Stimulated activated CD4-positive, alpha-beta T cell treated with anti-CD3 and anti-CD28 coated beads, Interleukin-1b, Interleukin-23, amount 100 ng/mL, for 1 hour (primary cell): ENCODE results near the gene CCDC85B.
A peak's percentile ranks its signal among the peaks of the same experiment; 100 is the strongest.

Experiments
- DNase-seq, 2 donors: peaks; one replicate each; pipeline ENCODE4 v3.0.0-alpha.2; 2020; ENCODE audit warnings: low read depth in 2 of 2

CCDC85B gene

DNA sequence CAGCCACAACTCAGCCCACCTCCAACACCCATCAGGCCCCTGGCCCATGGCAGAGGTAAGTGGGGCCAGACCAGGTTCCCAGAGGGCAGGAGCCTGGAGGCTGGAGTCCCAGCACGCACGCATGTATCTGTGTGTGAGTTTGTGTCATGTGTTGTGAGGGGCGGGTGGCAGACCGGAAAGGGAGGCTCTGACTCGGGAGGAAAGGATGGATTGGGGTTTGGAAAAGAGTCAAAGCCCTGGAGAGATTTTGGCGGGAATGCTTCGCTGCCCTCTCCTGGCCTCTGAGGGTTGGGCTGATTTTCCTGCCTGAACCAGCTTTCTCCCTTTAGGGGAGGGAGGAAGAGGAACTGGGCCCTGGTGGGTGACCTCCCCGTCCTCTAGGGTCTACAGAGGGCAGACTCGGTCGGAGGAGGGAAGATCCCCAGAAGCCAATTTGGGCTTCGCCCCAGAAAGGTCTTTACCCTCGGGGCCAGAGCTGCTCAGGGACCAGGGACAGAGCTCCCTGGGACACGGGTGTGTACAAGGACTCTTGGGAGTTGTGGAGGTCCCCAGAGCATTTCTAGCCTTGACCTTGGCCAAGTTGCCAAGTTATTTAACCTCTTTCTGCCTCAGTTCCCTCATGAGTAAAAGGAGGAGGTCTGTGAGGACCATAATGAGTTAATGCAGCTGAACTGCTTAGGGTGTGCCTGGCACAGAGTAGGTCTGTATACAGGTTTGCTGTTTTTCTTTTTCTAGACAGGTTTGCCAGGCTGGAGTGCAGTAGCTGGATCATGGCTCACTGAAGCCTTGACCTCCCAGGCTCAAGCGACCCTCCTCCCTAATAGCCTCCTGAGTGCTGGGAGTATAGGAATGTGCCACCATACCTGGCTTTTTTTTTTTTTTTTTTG lies 21.5 kb downstream of the CCDC85B start:
- no peak for DNase-seq

DNA sequence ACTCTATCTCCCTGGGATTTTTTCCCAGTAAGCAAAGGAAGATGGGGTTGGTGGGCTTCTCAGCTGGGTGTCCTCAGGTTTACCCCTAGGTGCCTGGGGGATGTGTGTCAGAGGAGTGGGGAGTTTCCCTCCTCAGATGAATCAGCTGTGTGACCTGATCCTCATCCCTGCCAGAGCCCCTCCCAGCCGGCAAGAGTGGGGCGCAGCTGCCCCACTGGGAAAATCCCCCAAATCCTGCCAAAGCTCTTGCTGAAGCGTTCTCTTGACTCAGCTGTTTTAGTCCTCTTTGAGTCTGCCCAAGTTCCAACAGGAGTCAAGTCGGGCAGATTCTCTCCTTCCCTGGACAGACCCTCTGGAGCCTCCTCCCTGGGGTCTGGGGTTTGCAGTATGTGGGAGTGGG lies 22.4 kb downstream of the CCDC85B start:
- DNase-seq: no peak

DNA sequence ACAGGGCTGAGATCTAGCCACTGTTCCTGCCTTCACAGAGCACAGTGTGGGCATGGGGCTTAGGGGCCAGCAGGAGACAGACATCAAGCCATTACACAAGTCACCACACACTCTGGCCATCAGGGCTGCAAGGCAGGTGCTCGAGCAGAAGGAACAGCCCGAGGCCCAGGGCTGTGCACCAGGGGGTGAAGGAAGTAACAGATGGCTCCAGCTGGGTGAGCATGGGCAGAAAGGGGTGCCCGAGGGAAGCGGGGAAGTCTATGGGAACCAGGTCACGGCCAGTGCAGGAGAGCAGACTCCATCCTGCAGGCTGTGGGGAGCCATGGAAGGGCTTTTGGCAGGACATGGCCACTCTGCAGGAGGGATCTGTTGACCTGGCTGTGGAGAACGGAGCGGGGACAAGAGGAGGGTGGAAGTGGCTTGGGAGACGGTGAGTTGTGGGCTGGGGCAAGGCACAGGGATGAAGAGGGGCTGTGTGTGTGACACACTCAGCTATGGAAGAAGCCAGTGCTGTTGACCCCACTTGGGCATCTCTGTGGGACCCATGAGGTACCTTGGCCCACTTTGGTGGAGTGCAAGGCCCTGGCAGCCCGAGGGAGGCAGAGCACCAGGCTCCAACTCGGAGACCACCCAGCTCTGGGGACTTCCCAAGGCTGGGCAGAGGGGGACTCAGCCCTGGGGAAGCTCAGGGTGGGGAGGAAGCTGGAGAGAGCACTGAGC lies 24.8 kb downstream of the CCDC85B start:
- DNase-seq: no peak

DNA sequence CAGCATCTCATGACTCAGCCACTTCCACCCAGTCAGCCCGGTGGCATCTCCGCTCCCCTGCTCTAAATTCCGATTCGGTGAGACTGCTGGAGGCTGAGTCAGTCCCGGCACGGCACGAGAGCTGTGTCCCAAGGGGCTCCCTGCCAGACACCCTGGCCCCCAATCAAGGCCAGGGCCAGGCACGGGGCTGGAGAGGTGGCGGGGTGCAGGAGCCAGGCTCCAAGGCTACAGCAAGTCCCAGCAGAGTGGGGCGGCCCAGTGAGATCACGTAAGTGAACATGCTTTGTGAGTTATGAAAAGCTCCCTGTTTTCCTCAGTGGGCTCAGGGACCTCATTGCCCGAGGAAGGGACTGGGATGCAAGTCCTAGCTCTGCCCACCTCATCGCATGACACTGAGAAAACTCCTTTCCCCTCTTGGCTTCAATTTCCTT lies 25.4 kb downstream of the CCDC85B start:
- DNase-seq: no peak

DNA sequence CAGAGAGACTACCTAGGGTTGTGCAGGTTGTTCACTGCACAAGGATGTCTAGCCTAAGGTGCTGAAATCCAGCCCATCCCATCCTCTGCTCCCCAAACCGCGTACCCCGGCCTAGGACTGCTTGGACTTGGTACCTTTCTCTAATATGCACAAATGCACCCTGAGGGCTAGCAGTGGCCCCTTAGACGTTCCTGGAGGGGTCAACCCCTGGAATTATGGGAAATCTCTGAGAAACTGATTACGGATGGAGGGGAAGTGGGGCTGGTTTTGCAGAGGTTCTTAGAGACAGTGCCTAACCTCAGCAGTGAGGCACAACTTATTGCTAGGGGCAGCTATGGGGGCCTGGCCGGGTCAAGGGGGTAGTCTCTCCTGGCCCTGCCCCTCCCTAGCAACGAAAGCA lies 25.9 kb downstream of the CCDC85B start:
- no peak for DNase-seq

DNA sequence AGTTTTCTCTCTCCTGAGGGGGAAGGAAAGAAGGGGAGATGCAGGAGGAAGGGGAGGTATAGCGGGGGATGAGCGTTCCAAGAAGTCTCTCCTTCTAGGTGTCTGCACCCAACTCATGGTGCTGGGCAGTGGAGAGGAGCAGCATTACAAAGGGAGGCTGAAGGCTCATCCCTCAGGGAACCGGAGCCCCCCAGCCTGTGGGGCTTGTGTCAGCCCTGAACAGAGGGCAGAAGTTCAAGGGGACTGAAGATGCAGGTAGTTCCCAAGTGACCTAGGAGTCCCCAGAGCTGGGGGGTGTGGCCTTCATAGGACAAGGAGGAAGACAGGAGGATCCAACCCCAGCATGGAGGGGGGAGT lies 26.6 kb downstream of the CCDC85B start:
- no peak for DNase-seq

DNA sequence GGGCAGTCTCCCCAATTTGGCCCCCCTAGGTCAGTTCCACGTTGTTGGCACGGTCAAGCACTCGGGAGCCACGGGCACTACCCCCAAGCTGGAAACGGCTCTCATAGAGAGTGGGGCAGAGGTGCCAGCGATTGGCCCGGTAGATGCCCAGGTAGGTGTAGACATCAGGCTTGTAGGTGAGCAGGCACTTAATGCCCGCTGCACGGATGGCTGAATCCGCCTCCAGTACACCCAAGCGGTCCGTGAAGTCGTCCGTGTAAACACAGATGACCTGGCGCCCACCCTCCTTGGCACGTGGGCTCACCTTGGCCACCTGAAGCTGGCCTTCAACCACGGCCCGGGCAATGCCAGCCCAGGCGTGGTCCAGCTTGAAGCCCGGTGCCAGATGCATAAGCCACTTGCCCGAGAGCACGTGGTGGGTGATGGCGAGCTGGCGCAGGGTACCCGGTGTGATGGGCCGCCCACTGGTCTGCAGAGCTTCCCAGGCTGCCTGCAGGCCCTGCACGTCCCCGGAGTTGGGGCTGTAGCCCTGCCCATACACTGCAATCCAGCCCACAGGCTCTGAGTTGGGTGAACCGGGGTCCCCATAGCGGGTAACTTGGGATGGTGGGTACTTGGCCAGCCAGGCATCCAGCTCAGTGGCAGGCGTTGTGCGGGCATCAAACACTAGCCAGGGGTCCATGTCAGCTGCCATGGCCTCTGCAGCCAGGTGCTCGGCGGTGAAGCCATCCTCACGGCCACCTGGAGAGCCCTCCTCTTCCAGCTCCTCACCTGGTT lies 27.1 kb downstream of the CCDC85B start:
- no peak for DNase-seq

DNA sequence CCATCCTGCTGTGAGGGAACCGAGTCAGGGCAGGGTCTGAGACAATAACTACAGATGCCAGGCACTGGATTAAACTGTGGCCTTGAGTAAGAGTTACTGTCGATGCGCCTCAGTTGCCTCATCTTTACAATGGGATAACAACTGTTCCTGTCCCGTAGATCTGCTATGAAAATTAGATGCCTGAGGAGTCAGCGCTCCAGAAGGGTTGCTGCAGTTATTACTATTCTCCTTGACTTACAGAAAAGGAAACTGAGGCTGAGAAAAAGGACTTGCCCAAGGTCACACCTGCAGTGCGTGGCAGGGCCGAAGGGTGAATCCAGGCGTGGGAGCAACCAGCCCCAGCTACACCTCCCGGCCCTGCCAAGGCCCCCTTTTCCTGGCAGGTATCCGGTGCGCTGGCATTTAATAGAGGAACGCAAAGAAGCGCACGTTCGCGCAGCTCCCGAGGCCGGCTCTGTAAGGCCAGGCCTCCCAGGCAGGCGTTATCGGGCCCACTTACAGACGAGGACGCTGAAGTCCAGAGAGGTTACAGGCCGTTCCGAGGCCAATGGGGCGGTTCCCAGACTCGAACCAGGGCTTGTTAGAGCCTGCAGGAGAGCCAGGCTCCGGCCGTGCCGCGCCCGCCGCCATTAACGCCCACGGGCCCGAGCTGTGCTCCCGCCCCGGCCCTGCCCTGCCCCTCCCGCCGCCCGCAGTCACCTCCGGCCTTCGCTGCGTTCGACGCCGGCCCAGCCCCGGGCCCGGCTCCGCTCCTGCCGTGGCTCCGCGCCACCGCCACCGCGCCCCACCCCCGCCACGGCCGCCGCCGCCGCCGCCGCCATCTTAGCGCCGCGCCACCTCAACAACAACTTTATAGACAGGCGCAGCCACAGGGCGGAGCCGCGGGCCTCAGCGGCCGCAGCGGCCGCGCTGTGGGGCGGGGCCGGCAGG lies 28.0 kb downstream of the CCDC85B start, which contains the start of gene C11orf68:
Gene C11orf68 (minus strand): TSS at position 852 of the 930 bp plus-strand sequence. CDS start 31 bp downstream, at position 821.
- peak in 1 of 2 donors; percentile 29 for DNase-seq

DNA sequence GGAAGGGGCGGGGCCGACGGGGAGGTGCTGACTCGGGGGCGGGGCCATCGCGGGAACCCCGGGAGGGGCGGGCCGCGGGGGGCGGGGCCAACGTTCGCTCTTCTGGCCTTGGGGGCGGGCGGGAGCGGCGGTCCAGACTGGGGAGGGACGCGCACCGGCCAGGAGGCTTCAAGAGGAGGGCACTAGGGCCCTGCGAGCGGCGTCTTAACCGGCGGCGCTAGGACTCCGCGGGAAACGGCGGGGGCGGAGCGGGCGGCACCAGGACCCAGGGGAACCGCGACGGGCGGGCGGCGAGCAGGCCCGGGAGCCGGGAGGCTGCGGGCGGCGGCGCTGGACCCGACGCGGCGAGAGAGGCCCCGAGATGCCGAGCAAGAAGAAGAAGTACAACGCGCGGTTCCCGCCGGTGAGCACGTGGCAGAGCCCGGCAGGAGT lies 28.7 kb downstream of the CCDC85B start, which contains the start of gene DRAP1:
Gene DRAP1 (plus strand): TSS at position 286 of the 432 bp plus-strand sequence. CDS start 76 bp downstream, at position 362.
- DNase-seq: peak; percentile 99

DNA sequence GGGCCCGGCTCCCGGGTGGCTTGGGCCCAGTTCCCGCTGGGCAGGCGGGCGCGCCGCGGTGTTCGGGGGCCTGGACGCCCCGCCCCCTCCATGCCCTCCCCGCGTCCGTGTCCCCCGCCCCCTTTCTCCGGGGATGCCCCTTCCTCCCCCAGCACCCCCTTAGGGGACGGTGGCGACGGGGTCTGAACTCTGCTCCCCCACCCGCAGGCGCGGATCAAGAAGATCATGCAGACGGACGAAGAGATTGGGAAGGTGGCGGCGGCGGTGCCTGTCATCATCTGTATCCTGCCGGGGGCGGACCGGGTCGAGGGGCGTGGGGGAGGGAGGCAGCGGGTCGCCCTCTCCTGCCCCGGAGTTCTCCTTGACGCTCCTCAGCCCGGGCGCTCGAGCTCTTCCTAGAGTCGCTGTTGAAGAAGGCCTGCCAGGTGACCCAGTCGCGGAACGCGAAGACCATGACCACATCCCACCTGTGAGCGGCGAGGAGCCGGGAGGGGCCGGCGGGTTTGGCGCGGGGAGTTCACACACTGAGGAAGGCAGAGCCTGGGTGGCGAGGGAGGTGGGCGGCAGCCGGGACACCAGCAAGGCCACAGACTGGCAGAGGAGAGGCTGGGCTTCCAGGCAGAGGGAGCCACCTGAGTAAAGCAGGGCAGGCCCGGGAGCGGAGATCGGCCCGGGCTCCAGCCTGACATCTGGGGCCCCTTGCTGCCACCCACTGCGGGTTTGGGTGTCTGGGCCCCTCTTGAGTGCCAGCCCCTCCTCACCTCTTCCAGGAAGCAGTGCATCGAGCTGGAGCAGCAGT lies 29.3 kb downstream of the CCDC85B start:
- DNase-seq: no peak

DNA sequence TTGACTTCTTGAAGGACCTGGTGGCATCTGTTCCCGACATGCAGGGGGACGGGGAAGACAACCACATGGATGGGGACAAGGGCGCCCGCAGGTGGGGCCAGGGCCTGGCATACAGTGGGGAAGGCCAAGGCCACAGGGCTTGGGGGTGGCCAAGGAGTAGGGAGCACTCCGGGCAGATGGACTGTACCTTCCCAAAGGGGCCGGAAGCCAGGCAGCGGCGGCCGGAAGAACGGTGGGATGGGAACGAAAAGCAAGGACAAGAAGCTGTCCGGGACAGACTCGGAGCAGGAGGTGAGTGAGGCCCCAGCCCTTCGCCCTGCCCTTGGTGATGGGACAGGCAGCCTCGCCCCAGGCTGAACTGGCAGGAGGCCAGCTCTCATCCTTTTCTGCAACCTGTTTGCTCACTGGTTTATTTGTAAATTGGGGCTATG lies 29.9 kb downstream of the CCDC85B start:
- DNase-seq: no peak

DNA sequence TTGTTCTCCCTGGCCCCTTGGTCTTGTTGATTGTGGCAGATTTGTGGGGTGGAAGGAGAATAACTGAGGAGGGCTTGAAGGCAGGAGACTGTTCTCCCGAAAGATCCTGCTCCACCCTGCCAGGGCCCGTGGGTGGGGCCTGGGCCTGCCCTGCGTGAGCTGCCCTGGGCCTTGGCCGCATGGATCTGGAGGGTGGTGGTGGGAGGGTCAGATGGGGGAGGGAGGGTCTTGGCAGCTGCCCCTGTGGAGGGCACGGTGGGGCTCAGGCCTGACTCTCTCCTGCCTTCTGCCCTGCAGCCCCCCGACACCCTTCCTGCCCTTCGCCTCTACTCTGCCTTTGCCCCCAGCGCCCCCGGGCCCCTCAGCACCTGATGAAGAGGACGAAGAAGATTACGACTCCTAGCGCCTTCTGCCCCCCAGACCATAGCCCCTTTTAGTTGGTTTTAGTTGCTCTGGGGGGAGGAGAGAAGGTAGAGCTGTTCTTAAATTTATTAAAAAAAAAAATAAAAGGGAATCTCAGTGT lies 30.6 kb downstream of the CCDC85B start:
- no peak for DNase-seq

DNA sequence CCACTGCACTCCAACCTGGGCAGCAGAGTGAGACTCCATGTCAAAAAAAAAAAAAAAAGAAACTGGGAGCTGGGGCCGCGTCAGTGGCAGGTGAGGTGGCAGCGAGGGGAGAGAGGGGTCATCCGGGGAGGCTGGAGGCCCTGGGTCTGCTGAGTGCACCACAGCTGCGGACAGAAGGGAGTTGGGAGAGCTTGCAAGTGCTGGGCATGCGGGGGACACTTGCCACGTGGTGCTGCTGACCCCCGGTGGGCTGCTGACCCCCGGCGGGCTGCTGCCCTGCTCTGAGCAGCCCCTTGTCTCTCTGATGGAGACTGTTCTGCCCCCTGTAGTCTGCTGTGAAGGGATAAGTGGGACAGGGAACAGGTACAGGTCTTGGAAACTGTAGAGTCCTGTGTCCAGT lies 31.4 kb downstream of the CCDC85B start:
- no peak for DNase-seq

DNA sequence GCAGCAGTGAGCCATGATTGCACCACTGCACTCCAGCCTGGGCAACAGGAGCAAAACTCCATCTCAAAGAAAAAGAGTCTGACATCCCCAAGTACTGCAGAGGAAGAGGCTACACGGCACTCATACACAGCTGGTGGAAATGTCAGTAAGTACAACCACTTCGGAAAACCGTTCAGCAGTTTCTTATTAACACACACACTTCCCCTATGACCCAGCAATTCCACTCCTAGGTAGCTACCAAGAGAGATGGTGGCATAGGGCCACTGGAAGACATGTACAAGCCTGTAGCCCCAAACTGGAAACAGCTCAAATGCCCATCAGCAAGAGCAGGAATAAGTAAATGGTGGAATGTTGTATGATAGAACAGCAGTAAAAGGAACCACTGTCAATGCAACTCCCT lies 32.1 kb downstream of the CCDC85B start:
- no peak for DNase-seq

DNA sequence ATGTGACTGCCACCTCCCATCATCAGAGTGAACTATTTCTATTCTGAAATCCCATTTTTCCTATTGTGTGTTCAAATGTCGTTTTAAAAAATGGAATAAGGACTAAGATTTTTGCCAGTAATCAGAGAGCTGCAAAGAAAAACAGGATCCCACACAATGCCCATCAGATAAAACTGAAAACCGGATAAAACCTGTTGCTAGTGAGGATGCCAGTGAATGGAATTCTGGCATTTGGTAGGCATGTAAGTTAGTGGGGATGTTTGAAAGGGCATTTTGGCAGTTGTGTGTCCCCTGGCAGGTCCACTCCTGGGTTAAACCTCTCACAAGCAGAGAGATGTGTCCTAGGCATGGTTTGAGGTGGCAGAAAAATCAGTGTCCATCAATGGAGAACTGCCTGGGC lies 34.9 kb downstream of the CCDC85B start:
- DNase-seq: no peak

DNA sequence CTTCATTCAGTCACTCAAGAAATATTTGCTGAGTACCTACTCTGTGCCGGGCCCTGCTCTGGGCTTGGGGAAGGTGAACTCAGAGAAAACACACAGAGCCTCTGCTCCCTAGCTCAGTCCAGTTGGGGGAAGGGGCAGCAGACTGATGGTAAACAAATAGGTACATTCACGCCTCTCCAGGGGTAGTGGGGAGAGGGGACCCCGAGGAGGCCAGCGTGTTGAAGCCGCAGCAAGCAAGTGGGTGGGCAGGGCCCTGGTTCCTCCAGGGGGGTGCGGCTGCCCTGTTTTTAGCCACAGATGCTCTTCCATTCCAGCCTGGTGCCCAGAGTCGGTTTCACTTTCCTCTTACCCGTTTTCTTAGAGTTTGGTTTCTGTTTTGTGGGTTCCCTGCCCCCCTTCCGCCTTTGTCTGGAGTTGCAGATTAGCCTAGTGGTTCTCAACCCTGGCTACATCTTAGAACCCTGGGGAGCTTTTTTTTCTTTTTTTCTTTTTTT lies 37.5 kb downstream of the CCDC85B start:
- peak; percentile 46 to 51 for DNase-seq

DNA sequence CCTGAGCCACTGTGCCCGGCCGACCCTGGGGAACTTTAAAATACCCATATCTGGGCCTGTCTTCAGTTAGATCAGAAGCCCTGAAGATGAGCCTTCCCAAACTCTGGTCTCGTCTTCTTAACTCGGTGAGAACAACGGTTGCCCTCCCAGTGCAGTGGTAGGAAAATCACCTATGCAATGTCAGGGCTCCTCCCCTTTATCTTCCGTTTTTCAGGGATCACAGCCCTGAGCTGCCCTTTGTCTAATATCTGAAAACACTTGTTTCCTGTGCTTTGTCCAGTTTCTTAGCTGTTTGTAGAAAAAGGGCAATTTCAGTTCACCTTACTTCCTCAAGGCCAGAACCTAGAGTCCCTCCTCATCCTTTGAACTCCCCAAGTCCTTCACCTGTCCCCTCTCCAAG lies 38.2 kb downstream of the CCDC85B start:
- DNase-seq: no peak

DNA sequence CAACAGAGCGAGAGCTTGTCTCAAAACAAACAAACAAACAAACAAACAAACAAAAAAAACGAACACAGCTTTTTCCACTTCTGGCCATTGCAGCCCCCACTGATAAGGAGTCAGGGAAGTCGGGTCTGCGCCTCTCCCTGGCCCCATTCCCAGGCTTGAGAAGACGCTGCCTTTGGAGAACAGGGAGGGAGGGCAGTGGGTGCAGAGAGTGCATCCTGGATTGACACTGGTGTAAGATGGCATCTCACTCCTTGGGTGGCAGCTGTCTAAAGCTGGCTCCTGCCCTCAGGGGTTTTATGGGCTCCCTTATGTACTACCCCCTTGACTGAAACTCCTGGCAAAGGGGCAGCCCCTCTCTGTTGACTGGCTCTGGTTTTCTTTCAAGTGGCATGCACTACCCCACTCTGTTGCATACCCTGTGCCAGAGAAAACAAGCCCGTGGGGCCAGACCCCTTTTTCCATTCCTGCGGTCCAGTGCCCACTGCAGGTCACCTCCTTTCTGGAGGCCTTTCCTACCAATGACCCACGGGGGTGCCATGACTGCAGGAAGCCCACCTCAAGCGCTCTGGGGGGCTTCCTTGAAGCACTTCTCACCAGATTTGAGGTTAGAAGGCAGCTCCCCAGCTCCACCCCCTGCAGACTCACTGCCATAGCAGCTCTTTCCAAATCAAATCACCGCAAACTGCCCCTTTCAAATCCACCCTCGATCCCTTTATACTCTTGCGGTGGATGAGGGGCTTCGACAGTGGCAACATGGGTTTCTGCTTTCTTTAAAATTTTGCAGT lies 41.5 kb downstream of the CCDC85B start:
- DNase-seq: no peak

DNA sequence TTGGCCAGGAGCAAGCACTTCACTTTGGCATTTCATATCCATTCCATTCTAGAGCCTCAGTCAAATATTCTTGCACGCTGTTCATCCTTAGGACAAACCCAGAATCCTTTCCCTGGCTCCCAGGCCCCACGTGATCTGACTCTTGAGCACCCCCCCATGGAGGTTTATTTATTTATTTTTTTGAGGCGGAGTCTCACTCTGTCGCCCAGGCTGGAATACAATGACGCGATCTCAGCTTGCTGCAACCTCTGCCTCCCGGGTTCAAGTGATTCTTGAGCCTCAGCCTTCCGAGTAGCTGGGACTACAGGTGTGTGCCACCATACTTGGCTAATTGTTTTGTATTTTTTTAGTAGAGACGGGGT lies 42.1 kb downstream of the CCDC85B start:
- no peak for DNase-seq
